GM18868 (cell line): ENCODE results near the gene DBX2.
"Not testable (repeated sequence)": the region's sequence is repeated elsewhere in the genome, so short reads cannot be mapped to it uniquely, and the experiment has no call there.

ENCODE experiments used
- ATAC-seq: cut with Tn5 transposase; IDR thresholded peaks from one replicate; pipeline ENCODE4 v1.9.1; 2021; ENCODE audit warnings: mild to moderate bottlenecking, moderate library complexity; ENCODE audit not compliant: unreplicated experiment

Gene DBX2

GRCh38 chr12:45012749-45013148 lies 38.1 kb downstream of the DBX2 start:
- ATAC-seq = no peak

- ATAC-seq = no peak
These were observed 40.8 kb downstream of the DBX2 start for GRCh38 chr12:45010059-45010458.

GRCh38 chr12:45008211-45008610 lies 42.7 kb downstream of the DBX2 start:
- no peak for ATAC-seq

- ATAC-seq = no peak
These were observed 51.5 kb downstream of the DBX2 start for GRCh38 chr12:44999355-44999754.

- no peak for ATAC-seq
These were observed 57.7 kb downstream of the DBX2 start for GRCh38 chr12:44993161-44993560.

GRCh38 chr12:44984863-44985262 lies 66.0 kb downstream of the DBX2 start:
- ATAC-seq = not testable (repeated sequence)

GRCh38 chr12:44979918-44980317 lies 71.0 kb downstream of the DBX2 start:
- no peak for ATAC-seq

GRCh38 chr12:44976246-44976645 lies 74.7 kb downstream of the DBX2 start:
- no peak for ATAC-seq

GRCh38 chr12:44972746-44973421 lies 78.0 kb downstream of the DBX2 start:
- peak; percentile 77 for ATAC-seq

GRCh38 chr12:44968965-44969364 lies 81.9 kb downstream of the DBX2 start:
- no peak for ATAC-seq
